Muscle layer of colon (tissue), 2 donors: Measurements from ENCODE around the gene SLC4A3.

Experiments
- H3K27ac ChIP-seq: one replicate; pipeline ENCODE4 v1.7.0; 2013; ENCODE audit warnings: low read depth, mild to moderate bottlenecking, low read length, moderate library complexity
- H3K27me3 ChIP-seq, 2 donors: one replicate each; pipeline ENCODE4 v1.7.0; 2013; ENCODE audit warnings: low read length in 2 of 2, mild to moderate bottlenecking in 2 of 2; ENCODE audit not compliant: insufficient read depth in 2 of 2, control insufficient read depth in 1 of 2
- H3K36me3 ChIP-seq: one replicate; pipeline ENCODE4 v1.7.0; 2013; ENCODE audit warnings: mild to moderate bottlenecking, low read length; ENCODE audit not compliant: insufficient read depth
- H3K4me1 ChIP-seq: one replicate; pipeline ENCODE4 v1.7.0; 2013; ENCODE audit warnings: mild to moderate bottlenecking, low read length; ENCODE audit not compliant: insufficient read depth
- H3K4me3 ChIP-seq, 2 donors: one replicate each; pipeline ENCODE4 v1.7.0; 2013; ENCODE audit warnings: low read length in 2 of 2, low read depth in 1 of 2, mild to moderate bottlenecking in 1 of 2, moderate library complexity in 1 of 2
- H3K9ac ChIP-seq: one replicate; pipeline ENCODE4 v1.7.0; 2013; ENCODE audit warnings: low read length
- H3K9me3 ChIP-seq: one replicate; pipeline ENCODE4 v1.7.0; 2013; ENCODE audit warnings: mild to moderate bottlenecking, low read length
- donor health status: abdominal sarcoma.
- donor health status: Adenocarcinoma of cecum.

SLC4A3 gene

GRCh38 chr2:219627103-219628100 lies at the start of gene SLC4A3:
Gene SLC4A3, plus strand, starts transcription at chr2:219627630. Its CDS starts 363 bp downstream, at chr2:219627993.
- H3K4me1 ChIP-seq = no peaks in the 10 kb centered on the region
- peak within 1 kb of the TSS in 1 of 2 donors; percentile 42 for H3K4me3 ChIP-seq
- H3K36me3 ChIP-seq = no peaks in the 10 kb centered on the region
- peaks cover 0 to 5% of the 10 kb centered on the region in 2 donors for H3K27me3 ChIP-seq
- H3K9ac ChIP-seq = no peak within 1 kb of the TSS
- H3K9me3 ChIP-seq = no peaks in the 10 kb centered on the region
- H3K27ac ChIP-seq = no peak within 1 kb of the TSS

- no peak overlapping the region for H3K9ac ChIP-seq
- no peak overlapping the region for H3K27ac ChIP-seq
- peaks cover 0 to 13% of the 10 kb centered on the region in 2 donors for H3K27me3 ChIP-seq
- H3K36me3 ChIP-seq = no peaks in the 10 kb centered on the region
- no peak overlapping the region for H3K4me3 ChIP-seq
- no peaks in the 10 kb centered on the region for H3K9me3 ChIP-seq
- no peaks in the 10 kb centered on the region for H3K4me1 ChIP-seq
Measured at GRCh38 chr2:219578811-219579613, 48.4 kb upstream of the SLC4A3 start.

GRCh38 chr2:219581346-219581745 lies 46.1 kb upstream of the SLC4A3 start:
- no peaks in the 10 kb centered on the region for H3K4me1 ChIP-seq
- no peak overlapping the region for H3K27ac ChIP-seq
- H3K9ac ChIP-seq = no peak overlapping the region
- H3K9me3 ChIP-seq = no peaks in the 10 kb centered on the region
- H3K36me3 ChIP-seq = no peaks in the 10 kb centered on the region
- H3K4me3 ChIP-seq = no peak overlapping the region
- peaks cover 0 to 13% of the 10 kb centered on the region in 2 donors for H3K27me3 ChIP-seq

GRCh38 chr2:219591091-219591490 lies 36.3 kb upstream of the SLC4A3 start:
- no peaks in the 10 kb centered on the region for H3K9me3 ChIP-seq
- no peak overlapping the region for H3K4me3 ChIP-seq
- H3K9ac ChIP-seq = no peak overlapping the region
- no peaks in the 10 kb centered on the region for H3K27me3 ChIP-seq
- H3K4me1 ChIP-seq = no peaks in the 10 kb centered on the region
- no peaks in the 10 kb centered on the region for H3K36me3 ChIP-seq
- H3K27ac ChIP-seq = no peak overlapping the region

GRCh38 chr2:219592736-219593135 lies 34.7 kb upstream of the SLC4A3 start:
- Histone ChIP-seq H3K9me3 (no peaks in the 10 kb centered on the region), H3K4me1 (peaks cover 5% of the 10 kb centered on the region), H3K9ac (no peak overlapping the region), H3K36me3 (no peaks in the 10 kb centered on the region), H3K27ac (no peak overlapping the region), H3K27me3 (no peaks in the 10 kb centered on the region), H3K4me3 (no peak overlapping the region)

GRCh38 chr2:219593154-219593553 lies 34.3 kb upstream of the SLC4A3 start:
- no peak overlapping the region for H3K9ac ChIP-seq
- H3K4me3 ChIP-seq = no peak overlapping the region
- no peak overlapping the region for H3K27ac ChIP-seq
- H3K36me3 ChIP-seq = no peaks in the 10 kb centered on the region
- peaks cover 5% of the 10 kb centered on the region for H3K4me1 ChIP-seq
- H3K27me3 ChIP-seq = no peaks in the 10 kb centered on the region
- H3K9me3 ChIP-seq = no peaks in the 10 kb centered on the region

- no peaks in the 10 kb centered on the region for H3K27me3 ChIP-seq
- H3K4me1 ChIP-seq = peaks cover 12% of the 10 kb centered on the region
- H3K9ac ChIP-seq = no peak overlapping the region
- H3K9me3 ChIP-seq = no peaks in the 10 kb centered on the region
- no peak overlapping the region for H3K27ac ChIP-seq
- H3K4me3 ChIP-seq = no peak overlapping the region
- H3K36me3 ChIP-seq = no peaks in the 10 kb centered on the region
Measured at GRCh38 chr2:219595256-219595655, 32.2 kb upstream of the SLC4A3 start.

GRCh38 chr2:219596954-219597551 lies 30.4 kb upstream of the SLC4A3 start:
- Histone ChIP-seq H3K27ac (peak overlapping the region; percentile 86), H3K4me1 (peaks cover 12% of the 10 kb centered on the region), H3K9ac (peak overlapping the region; percentile 80), H3K27me3 (no peaks in the 10 kb centered on the region), H3K4me3 (peak overlapping the region; percentile 59 to 82), H3K36me3 (peaks cover 9% of the 10 kb centered on the region), H3K9me3 (no peaks in the 10 kb centered on the region)

GRCh38 chr2:219597552-219598307 lies 29.7 kb upstream of the SLC4A3 start, which contains the start of gene STK11IP:
Gene STK11IP, plus strand, starts transcription at chr2:219597857. Its CDS starts 263 bp downstream, at chr2:219598120.
- peak within 1 kb of the TSS; percentile 80 for H3K9ac ChIP-seq
- H3K36me3 ChIP-seq = peaks cover 16% of the 10 kb centered on the region
- H3K27me3 ChIP-seq = no peaks in the 10 kb centered on the region
- peak within 1 kb of the TSS; percentile 59 to 82 for H3K4me3 ChIP-seq
- H3K4me1 ChIP-seq = peaks cover 12% of the 10 kb centered on the region
- H3K27ac ChIP-seq = peak within 1 kb of the TSS; percentile 86
- H3K9me3 ChIP-seq = no peaks in the 10 kb centered on the region

GRCh38 chr2:219598308-219599078 lies 28.9 kb upstream of the SLC4A3 start:
- Histone ChIP-seq H3K4me1 (peaks cover 12% of the 10 kb centered on the region), H3K36me3 (peaks cover 17% of the 10 kb centered on the region), H3K27ac (peak overlapping the region; percentile 86), H3K4me3 (peak overlapping the region; percentile 59 to 82), H3K9ac (peak overlapping the region; percentile 12), H3K27me3 (no peaks in the 10 kb centered on the region), H3K9me3 (no peaks in the 10 kb centered on the region)
